Ishikawa (cell line): ENCODE results near the gene OR10A4.

Experiments
- CEBPB ChIP-seq: IDR thresholded peaks from 2 replicates; pipeline ENCODE4 v1.6.1; 2012
- CREB1 ChIP-seq: IDR thresholded peaks from 2 replicates; pipeline ENCODE4 v1.6.1; 2012; ENCODE audit warnings: low read depth
- EGR1 ChIP-seq: IDR thresholded peaks from 2 replicates; pipeline ENCODE4 v1.6.1; 2012
- EP300 ChIP-seq: IDR thresholded peaks from 2 replicates; pipeline ENCODE4 v1.6.1; 2012; ENCODE audit warnings: borderline replicate concordance
- FOXM1 ChIP-seq: IDR thresholded peaks from 2 replicates; pipeline ENCODE4 v1.6.1; 2012; ENCODE audit warnings: low read depth, borderline replicate concordance
- MAX ChIP-seq: IDR thresholded peaks from 2 replicates; pipeline ENCODE4 v1.6.1; 2012
- NFIC ChIP-seq: IDR thresholded peaks from 2 replicates; pipeline ENCODE4 v1.6.1; 2012
- RAD21 ChIP-seq: IDR thresholded peaks from 2 replicates; pipeline ENCODE4 v1.6.1; 2012; ENCODE audit warnings: low read depth
- REST ChIP-seq: IDR thresholded peaks from 2 replicates; pipeline ENCODE4 v1.6.1; 2012; ENCODE audit warnings: low read depth, mild to moderate bottlenecking
- TAF1 ChIP-seq: IDR thresholded peaks from 2 replicates; pipeline ENCODE4 v1.6.1; 2012; ENCODE audit warnings: low read depth, mild to moderate bottlenecking
- TCF12 ChIP-seq: IDR thresholded peaks from 2 replicates; pipeline ENCODE4 v1.6.1; 2012; ENCODE audit warnings: low read depth
- TEAD4 ChIP-seq: IDR thresholded peaks from 2 replicates; pipeline ENCODE4 v1.6.1; 2012
- USF1 ChIP-seq: IDR thresholded peaks from 2 replicates; pipeline ENCODE4 v1.6.1; 2012
- YY1 ChIP-seq: IDR thresholded peaks from 2 replicates; pipeline ENCODE4 v1.6.1; 2012; ENCODE audit warnings: low read depth
- ZBTB7A ChIP-seq: IDR thresholded peaks from 2 replicates; pipeline ENCODE4 v1.6.1; 2012; ENCODE audit warnings: low read depth

OR10A4 gene

GRCh38 chr11:6900327-6900999 is 24.0 kb downstream of the OR10A4 start:
- TF ChIP-seq EP300 (no peak), EGR1 (no peak), REST (no peak), TAF1 (no peak), ZBTB7A (no peak), MAX (no peak), TCF12 (no peak)

GRCh38 chr11:6911378-6911777 is 35.0 kb downstream of the OR10A4 start:
- TF ChIP-seq CEBPB (no peak), NFIC (no peak), MAX (no peak), YY1 (no peak), FOXM1 (no peak), EP300 (no peak), TCF12 (no peak), REST (no peak), TEAD4 (no peak), EGR1 (no peak), CREB1 (no peak), RAD21 (no peak), TAF1 (no peak), USF1 (no peak), ZBTB7A (no peak)

- TF ChIP-seq EGR1, result no peak
- no peak for TF ChIP-seq EP300
- TF ChIP-seq NFIC, result no peak
- no peak for TF ChIP-seq FOXM1
- TF ChIP-seq RAD21, result no peak
- no peak for TF ChIP-seq REST
- TF ChIP-seq CEBPB, result no peak
- no peak for TF ChIP-seq TAF1
- TF ChIP-seq MAX, result no peak
- TF ChIP-seq ZBTB7A, result no peak
- TF ChIP-seq USF1, result no peak
- no peak for TF ChIP-seq TCF12
- no peak for TF ChIP-seq TEAD4
- no peak for TF ChIP-seq YY1
- TF ChIP-seq CREB1, result no peak
Measured at GRCh38 chr11:6911948-6912347, 35.5 kb downstream of the OR10A4 start.

GRCh38 chr11:6919698-6920097 is 43.3 kb downstream of the OR10A4 start:
- TF ChIP-seq NFIC, result no peak
- no peak for TF ChIP-seq RAD21
- no peak for TF ChIP-seq ZBTB7A
- TF ChIP-seq CREB1, result no peak
- TF ChIP-seq MAX, result no peak
- no peak for TF ChIP-seq EP300
- TF ChIP-seq YY1, result no peak
